ENCODE measurements around the gene HDLBP.

Gene HDLBP

DNA sequence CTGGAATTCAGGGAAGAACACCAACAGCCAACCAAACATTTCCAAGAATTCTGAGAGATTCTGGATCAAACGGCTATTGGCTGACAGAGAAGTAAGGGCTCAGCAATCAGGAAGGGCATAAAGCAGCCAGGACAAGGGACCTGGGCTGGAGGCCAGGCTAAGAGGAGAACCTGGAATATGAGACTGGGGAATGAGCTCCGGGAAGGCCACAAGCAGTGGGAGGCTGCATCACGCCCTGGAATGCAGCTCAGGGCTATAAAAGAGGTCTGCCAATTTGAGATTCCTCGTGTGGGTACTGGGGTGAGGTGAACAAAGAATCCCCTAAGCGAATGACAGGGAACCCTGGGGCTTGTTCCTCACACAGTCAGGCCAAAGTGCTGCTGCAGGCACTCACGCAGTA lies 66.6 kb downstream of the HDLBP start:
- FAIRE-seq: no peak

DNA sequence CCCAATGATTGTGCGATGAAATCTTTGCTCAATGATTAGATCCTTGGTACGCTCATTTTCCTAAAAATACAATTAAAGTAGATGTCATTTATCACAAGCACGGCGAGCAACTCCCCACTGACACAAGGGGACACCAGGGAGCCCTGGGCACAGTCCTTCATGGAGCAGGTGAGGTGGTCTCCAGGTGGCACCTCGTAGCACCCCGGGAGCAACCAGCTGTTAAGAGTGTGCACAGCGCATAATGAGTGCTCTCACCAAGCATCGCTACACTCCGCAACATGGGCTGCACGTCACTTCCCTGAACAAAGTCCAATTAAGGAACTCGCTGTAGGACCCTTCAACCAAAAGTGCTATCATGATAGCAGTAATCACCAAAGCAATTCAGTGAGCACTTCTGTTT lies 67.2 kb downstream of the HDLBP start:
- no peak for FAIRE-seq

- FAIRE-seq: no peak
These were observed 71.1 kb downstream of the HDLBP start for GRCh38 chr2:241244368-241244767.

GRCh38 chr2:241242306-241242705 lies 73.2 kb downstream of the HDLBP start:
- no peak for FAIRE-seq

- no peak for FAIRE-seq
These were observed 73.8 kb downstream of the HDLBP start for GRCh38 chr2:241241669-241242068.

- no peak for FAIRE-seq
These were observed 75.0 kb downstream of the HDLBP start for GRCh38 chr2:241240320-241241004.

DNA sequence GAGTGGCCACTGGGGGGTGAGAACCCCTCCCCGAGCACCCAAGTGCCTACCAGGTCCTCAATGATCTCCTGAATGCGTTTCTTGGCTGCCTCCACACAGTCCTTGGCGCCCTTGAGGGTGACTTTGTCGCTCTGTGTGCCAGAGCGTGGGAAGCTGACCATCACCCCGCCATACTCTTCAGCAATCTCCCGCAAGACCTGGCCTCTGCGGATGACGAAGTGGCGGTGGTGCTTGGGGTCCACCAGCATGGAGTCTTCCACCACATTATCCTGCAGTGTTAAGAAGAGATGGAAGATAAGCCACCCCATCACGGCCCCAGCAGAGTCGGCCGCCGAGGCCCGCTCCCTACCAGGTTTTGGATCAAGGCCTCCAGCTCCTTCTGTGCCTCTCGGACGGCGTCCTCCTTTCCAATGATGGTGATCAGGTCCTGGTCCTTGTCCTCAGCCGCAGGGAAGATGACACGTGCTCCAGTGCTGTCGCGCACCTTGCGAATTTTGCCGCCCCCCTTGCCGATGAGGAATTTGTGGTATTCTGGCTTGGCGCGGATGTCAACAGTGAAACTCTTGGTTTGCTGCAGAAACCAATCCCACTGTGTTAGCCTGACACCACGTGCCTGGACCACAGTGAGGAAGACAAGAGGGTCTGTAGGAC lies 75.8 kb downstream of the HDLBP start:
- no peak for FAIRE-seq

DNA sequence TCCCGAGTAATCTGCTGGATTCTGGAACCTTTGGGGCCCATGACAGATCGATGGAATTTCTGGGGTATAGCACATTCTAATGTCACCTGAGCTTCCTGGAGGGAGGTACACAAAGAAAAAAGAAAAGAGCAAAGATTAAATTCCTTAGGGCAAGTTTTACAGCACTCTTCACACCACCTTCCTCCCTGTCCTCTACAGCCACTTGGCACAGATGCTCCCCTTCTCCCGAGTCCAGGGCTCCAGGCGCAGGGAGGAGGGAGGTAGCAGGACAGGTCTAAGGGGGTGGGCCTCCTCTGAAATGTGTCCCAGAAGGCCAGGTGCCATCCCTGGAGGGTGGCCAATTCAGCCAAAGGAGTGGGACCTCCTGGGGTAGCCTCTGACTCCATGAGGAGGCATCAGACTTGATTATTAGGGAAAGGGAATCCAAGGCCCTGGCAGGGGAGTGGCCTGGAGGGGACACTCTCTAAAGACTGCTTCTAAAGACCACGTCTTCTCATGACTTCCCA lies 76.7 kb downstream of the HDLBP start:
- FAIRE-seq: no peak

DNA sequence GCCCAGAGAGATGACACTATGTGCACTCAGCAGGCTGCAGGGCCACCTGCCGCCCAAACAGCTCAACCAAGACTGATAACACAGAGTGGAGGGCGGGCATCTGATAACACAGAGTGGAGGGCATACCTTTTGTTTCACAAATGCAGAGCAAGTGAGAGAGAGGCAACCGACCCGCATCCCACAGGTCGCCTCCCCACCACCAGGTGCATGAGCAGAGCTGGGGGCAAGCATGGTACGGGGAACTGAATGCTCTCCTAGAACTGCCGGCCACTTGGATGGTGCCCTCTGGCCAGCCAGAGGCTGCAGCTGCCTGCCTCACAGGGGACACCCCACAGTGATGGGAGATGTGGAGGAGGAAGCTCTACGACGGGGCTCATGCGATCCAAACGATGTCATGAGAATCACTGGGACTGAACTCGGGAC lies 77.5 kb downstream of the HDLBP start:
- no peak for FAIRE-seq

DNA sequence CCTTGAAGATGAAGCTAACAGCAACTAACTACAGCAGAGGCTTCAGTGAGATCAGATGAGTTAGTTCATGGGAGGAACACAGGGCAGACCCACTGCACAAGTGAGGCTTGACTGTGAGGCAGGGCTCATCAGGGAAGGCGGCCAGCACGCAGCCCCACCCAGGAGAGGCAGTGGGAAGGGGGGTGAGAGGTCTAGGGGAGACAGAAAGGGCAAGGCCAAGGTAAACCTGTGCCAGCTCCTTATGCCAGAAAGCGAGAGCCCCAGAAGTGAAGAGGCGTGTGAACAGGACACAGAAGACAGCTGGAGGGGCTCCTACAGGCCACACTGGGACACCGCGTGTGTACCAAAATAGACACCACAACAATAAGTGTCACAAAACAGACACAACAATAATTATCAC lies 78.4 kb downstream of the HDLBP start:
- FAIRE-seq: no peak

GRCh38 chr2:241235859-241236593 lies 79.4 kb downstream of the HDLBP start:
- FAIRE-seq: no peak

GRCh38 chr2:241234962-241235740 lies 80.3 kb downstream of the HDLBP start:
- FAIRE-seq: no peak

DNA sequence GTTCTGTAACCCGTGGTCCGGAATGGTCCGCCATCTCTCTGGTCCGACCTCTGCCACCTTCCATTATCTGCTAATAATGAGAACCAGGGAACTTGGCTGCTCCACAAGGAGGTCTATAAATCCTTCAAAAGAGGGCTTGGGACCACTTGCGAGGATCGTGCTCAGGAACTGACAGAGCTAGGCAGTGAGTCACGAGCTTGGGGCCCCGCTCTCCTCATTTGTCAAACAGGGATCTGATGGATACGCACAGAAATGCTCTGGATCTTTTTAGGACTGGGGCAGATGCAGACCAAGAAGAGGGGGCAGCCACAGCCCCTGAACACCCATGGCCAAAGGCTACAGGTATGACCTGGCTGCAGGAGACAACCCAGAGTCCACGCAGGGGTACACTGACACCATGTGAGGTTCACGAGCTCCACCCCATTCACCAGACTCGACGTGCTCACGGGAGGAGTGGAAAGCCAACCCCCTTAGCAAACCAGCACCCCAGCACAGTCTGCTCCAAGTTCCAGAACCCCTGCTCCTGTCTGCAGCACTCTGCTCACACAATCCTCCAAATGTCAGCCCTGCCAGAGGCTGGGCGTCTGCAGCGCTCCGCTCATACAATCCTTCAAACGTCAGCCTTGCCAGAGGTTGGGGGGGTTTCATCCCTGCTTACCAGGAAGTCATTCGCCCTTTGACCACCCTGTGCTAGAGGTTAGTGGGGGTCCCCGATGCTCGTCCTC lies 81.2 kb downstream of the HDLBP start:
- no peak for FAIRE-seq

- no peak for FAIRE-seq
These were observed 82.5 kb downstream of the HDLBP start for GRCh38 chr2:241232736-241233575.

GRCh38 chr2:241230435-241230834 lies 85.0 kb downstream of the HDLBP start:
- FAIRE-seq: no peak

GRCh38 chr2:241229563-241230401 lies 85.7 kb downstream of the HDLBP start:
- peak; percentile 13 for FAIRE-seq

DNA sequence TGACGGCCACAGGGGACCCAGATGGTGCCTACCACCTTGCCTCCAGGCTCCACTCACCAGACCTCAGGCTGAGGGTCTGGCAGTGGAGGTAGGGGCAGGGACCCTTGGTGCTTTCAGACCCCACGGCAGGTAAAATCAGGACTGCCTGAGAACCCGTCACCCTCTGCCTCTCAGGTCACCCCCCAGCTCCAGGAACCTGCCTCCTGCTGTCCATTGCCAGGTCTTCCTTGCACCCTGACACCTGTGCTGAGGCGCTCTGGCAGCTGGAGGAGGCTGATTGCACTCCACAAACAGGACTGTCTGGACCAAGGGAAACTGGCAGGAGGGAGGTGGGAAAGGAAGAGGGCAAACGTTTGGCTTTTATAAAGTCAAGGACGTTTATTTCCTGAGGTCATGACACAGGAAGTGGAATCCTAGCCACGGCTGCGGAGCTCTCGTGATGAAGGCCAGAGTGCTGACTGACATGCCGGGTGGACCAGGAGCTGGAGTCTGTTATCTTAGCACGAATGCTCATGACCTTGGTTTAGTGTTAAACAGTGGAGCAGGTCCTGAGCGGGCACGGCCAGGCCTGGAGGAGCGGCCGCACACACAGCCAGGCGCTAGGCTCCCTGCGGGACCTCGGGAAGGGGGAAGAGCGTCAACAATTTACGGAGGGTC lies 86.5 kb downstream of the HDLBP start:
- no peak for FAIRE-seq

- no peak for FAIRE-seq
These were observed 87.2 kb downstream of the HDLBP start for GRCh38 chr2:241228081-241228859.

- FAIRE-seq: no peak
These were observed 87.9 kb downstream of the HDLBP start for GRCh38 chr2:241227594-241227993.
